ENCODE data around the gene GEMIN7.

DNA sequence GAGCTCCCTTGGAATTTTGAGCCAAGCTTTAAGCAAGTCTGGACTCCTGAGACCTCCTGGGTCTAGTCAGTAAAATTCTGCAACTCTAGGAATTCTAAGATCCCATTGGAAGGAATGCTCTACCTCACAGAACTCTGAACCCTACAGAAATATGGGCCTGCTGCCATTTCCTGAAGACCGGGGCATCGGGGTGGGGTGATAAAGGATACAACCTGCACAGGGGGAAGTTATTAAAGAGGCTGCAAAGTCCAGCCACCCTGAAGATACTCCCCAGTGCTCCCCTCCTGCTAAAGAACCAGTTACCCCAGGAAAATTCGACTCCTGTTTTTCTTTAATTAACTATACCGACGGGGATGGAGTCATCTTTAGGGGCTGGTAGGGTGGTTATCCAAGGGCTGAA lies 11.5 kb downstream of the GEMIN7 start:
- TF ChIP-seq EZH2 (optimal IDR thresholded peaks at IDR 0.05; ENCODE audit: low read depth, low read length) (no peak), EZH2phosphoT487 (IDR thresholded peaks at IDR 0.05; ENCODE audit: low read length) (no peak)
- TF ChIP-seq, protein P1, sequence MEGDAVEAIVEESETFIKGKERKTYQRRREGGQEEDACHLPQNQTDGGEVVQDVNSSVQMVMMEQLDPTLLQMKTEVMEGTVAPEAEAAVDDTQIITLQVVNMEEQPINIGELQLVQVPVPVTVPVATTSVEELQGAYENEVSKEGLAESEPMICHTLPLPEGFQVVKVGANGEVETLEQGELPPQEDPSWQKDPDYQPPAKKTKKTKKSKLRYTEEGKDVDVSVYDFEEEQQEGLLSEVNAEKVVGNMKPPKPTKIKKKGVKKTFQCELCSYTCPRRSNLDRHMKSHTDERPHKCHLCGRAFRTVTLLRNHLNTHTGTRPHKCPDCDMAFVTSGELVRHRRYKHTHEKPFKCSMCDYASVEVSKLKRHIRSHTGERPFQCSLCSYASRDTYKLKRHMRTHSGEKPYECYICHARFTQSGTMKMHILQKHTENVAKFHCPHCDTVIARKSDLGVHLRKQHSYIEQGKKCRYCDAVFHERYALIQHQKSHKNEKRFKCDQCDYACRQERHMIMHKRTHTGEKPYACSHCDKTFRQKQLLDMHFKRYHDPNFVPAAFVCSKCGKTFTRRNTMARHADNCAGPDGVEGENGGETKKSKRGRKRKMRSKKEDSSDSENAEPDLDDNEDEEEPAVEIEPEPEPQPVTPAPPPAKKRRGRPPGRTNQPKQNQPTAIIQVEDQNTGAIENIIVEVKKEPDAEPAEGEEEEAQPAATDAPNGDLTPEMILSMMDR (IDR thresholded peaks at IDR 0.05; ENCODE audit: low read length): no peak

Measured in MM.1S (cell line).